Subcutaneous abdominal adipose tissue (tissue), 5 donors: ENCODE results near the gene SPATA6L.

Experiments used
- H3K27ac ChIP-seq: one replicate; pipeline ENCODE4 v1.7.0; 2013; ENCODE audit warnings: low read depth, mild to moderate bottlenecking, inconsistent platforms, low read length, moderate library complexity
- H3K27me3 ChIP-seq, 5 donors: one replicate each; pipeline ENCODE4 v1.7.0; 2013; ENCODE audit warnings: low read length in 5 of 5, inconsistent platforms in 1 of 5; ENCODE audit not compliant: control insufficient read depth in 5 of 5, insufficient read depth in 4 of 5
- H3K36me3 ChIP-seq, 5 donors: one replicate each; pipeline ENCODE4 v1.7.0; 2013; ENCODE audit warnings: low read length in 5 of 5; ENCODE audit not compliant: control insufficient read depth in 5 of 5, insufficient read depth in 5 of 5
- H3K4me1 ChIP-seq, 5 donors: one replicate each; pipeline ENCODE4 v1.7.0; 2013; ENCODE audit warnings: low read length in 5 of 5, mild to moderate bottlenecking in 3 of 5, moderate library complexity in 1 of 5; ENCODE audit not compliant: control insufficient read depth in 5 of 5, insufficient read depth in 5 of 5
- H3K4me3 ChIP-seq, 5 donors: one replicate each; pipeline ENCODE4 v1.7.0; 2013; ENCODE audit warnings: low read length in 5 of 5, low read depth in 1 of 5
- H3K9ac ChIP-seq, 5 donors: one replicate each; pipeline ENCODE4 v1.7.0; 2013; ENCODE audit warnings: low read length in 5 of 5, mild to moderate bottlenecking in 4 of 5, moderate library complexity in 3 of 5
- H3K9me3 ChIP-seq, 5 donors: one replicate each; pipeline ENCODE4 v1.7.0; 2013; ENCODE audit warnings: low read length in 5 of 5; ENCODE audit not compliant: control insufficient read depth in 5 of 5
- donor health status: healthy.
- donor health status: healthy.
- donor health status: healthy.
- donor health status: healthy.
- donor health status: healthy.

The SPATA6L gene

GRCh38 chr9:4548811-4549725 lies 117.2 kb downstream of the SPATA6L start:
- Histone ChIP-seq H3K27me3 (no peaks in the 10 kb centered on the region), H3K4me3 (no peak overlapping the region), H3K9me3 (no peaks in the 10 kb centered on the region), H3K27ac (peak overlapping the region; percentile 42), H3K36me3 (no peaks in the 10 kb centered on the region), H3K9ac (no peak overlapping the region), H3K4me1 (peaks cover 2 to 63% (median 8%) of the 10 kb centered on the region in 5 donors)
